Left lobe of liver (tissue), 2 donors: ENCODE results near the gene ZSWIM8. TPM values are rescaled to one million over a fixed set of nuclear protein-coding genes. Genes with fewer than 3 reads are reported as not detected.
A peak's percentile ranks its signal among the peaks of the same experiment; 100 is the strongest.
"Not testable (repeated sequence)": the region's sequence is repeated elsewhere in the genome, so short reads cannot be mapped to it uniquely, and the experiment has no call there.

Source experiments
- ATAC-seq: fragments of 200-7000 bp; cut with Tn5 transposase; one replicate; pipeline ENCODE4 v1.9.1; 2020; ENCODE audit warnings: mild to moderate bottlenecking, moderate library complexity
- DNase-seq: peaks from one replicate; pipeline ENCODE4 v3.0.0-alpha.2; 2020; ENCODE audit warnings: low spot score
- total RNA-seq: library from RNA; stranded (reverse); gene quantifications from one replicate; pipeline ENCODE4 v1.2.1, GENCODE V29; 2021
- donor health status: DM: no; HTN: no; CAD: no; lungs with moderate emphysema.
- donor health status: DM: no; HTN: yes; CAD: no.

Gene ZSWIM8, protein sequence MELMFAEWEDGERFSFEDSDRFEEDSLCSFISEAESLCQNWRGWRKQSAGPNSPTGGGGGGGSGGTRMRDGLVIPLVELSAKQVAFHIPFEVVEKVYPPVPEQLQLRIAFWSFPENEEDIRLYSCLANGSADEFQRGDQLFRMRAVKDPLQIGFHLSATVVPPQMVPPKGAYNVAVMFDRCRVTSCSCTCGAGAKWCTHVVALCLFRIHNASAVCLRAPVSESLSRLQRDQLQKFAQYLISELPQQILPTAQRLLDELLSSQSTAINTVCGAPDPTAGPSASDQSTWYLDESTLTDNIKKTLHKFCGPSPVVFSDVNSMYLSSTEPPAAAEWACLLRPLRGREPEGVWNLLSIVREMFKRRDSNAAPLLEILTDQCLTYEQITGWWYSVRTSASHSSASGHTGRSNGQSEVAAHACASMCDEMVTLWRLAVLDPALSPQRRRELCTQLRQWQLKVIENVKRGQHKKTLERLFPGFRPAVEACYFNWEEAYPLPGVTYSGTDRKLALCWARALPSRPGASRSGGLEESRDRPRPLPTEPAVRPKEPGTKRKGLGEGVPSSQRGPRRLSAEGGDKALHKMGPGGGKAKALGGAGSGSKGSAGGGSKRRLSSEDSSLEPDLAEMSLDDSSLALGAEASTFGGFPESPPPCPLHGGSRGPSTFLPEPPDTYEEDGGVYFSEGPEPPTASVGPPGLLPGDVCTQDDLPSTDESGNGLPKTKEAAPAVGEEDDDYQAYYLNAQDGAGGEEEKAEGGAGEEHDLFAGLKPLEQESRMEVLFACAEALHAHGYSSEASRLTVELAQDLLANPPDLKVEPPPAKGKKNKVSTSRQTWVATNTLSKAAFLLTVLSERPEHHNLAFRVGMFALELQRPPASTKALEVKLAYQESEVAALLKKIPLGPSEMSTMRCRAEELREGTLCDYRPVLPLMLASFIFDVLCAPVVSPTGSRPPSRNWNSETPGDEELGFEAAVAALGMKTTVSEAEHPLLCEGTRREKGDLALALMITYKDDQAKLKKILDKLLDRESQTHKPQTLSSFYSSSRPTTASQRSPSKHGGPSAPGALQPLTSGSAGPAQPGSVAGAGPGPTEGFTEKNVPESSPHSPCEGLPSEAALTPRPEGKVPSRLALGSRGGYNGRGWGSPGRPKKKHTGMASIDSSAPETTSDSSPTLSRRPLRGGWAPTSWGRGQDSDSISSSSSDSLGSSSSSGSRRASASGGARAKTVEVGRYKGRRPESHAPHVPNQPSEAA (N-terminal part only)
- 101 TPM for total RNA-seq

DNA sequence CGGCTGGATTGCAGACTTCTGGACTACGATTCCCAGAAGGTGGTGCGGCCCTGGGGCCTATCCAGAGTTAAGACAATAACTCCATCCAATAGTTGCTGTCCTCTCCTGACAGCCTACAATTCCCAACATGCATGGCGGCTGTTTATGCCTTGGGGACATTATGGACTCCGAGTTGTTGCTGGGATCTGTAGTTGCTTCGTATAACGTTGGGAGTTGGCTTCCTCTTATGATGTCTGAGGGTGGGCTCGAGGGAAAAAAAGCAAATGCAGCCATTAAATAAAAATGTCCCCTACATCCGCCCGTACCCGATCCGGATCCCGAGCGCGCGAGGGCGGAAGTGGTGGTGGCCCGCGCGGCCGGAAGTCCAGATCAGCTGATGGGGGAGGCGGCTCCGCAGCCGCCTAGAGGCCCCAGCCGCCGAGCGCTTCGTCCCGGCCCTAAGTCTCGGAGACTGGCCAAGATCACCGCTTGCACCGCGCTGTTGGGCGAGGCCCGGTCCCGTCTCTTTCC, at the start of gene ZSWIM8:
Gene ZSWIM8 (plus strand): TSS at position 396 of the 510 bp plus-strand sequence. CDS start 273 bp downstream, outside the sequence.
- peak; percentile 88 for DNase-seq
- peak; percentile 81 for ATAC-seq

DNA sequence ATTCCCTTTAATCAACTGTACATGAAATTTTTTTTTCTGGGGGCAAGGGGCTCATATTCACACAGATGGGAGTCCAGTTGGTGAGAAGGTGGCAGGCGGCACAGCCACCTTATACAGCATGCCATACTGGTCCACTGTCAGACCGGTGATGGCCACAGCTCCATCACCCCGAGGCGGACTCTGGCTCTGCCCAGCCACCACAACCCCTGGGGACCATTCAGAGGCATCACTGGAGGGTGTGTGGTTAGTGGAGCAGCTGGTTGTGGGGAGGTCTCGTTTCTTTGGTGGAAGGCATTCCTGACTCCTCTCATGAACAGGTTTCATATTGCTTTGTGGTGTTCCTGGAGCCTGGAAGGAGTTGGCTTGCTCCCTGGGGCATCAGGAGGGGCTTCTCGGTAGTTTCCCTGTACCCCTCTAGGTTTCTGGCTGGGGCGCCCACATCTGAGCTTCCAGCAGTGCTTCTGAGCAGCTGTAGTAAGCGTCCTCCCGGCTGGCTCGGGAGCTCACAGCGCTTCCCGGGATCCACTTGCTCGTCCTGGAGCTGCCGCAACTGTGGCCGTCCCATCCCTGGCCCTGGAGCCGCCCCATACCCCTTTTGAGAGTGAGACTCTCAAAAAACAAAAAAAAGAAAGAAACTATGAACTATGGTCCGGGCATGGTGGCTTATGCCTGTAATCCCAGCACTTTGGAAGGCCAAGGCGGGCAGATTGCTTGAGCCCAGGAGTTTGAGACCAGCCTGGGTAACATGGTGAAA, 44.7 kb upstream of the ZSWIM8 start:
- DNase-seq: not testable (repeated sequence)

DNA sequence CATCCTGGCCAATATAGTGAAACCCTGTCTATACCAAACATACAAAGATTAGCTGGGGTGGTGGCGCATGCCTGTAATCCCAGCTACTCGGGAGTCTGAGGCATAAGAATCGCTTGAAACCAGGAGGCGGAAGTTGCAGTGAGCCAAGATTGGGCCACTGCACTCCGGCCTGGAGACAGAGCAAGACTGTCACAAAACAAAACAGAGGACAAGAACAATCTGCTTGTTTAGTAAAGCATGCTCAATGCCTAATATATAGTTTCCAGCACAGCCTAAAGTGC, 43.0 kb upstream of the ZSWIM8 start:
- ATAC-seq: no peak
- peak; percentile 32 for DNase-seq

More for the DNA sequence above, 44.7 kb upstream of the ZSWIM8 start:
- ATAC-seq: not testable (repeated sequence)

DNA sequence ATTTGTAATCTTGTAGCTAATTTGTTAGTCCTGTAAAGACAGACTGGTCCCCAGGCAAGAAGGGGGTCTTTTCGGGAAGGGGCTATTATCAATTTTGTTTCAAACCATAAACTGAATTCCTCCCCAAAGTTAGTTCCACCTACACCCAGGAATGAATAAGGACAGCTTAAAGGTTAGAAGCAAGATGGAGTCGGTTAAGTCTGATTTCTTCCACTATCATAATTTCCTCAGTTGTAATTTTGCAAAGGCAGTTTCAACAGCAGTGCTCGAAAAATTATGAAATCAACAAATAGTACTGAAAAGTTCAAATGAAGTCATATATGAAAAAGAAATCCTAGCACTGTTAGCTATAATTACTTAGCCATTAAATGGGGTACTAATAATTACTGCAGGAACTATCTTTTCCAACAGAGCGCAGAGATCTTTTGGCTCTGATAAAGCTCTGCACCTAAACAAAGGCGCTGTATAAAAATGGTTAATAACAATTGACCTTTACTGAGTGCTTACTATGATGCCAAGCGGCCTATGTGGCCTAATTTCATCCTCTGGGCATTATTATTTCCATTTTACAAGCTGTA, 42.0 kb upstream of the ZSWIM8 start:
- ATAC-seq: no peak
- no peak for DNase-seq

DNA sequence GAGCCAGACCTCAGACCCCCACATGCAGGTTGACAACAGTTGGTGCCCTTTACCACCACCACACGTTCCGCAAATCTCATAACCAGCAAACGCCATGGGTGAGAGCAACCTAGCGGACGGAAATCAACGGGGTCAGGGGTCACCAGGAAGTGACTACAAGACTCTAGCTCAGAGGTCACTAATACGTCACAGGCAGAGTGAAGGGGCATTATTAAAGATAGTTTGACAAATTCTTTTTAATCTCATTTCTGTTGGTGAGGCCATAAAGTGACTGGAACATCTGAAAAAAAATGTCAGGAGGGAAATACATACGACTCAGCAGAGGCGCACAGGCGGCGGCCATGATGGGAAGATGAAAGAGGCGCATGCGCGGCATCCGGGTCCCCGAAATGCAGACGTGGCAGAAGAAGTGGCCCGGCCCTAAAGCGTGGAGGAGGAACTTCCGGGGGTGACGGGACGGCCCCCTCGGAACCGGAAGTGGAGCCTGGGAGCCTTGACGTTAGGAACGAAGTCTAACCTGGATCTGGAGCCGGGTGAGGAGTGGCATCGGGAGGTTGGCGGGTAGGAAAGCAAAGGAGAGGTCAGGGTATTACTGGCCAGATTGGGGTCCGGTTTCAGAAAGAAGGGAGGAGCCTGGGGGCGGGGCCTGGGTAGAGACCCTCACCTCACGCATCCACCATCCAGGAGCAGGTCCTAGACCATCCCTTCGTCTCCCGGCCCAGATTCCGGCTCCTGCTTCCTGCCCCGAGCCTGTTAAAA, 41.3 kb upstream of the ZSWIM8 start, which contains the start of gene SEC24C:
Gene SEC24C (plus strand): TSS at position 468 of the 759 bp plus-strand sequence. CDS start 2,461 bp downstream, outside the sequence.
- peak; percentile 94 for ATAC-seq
- peak; percentile 97 for DNase-seq

DNA sequence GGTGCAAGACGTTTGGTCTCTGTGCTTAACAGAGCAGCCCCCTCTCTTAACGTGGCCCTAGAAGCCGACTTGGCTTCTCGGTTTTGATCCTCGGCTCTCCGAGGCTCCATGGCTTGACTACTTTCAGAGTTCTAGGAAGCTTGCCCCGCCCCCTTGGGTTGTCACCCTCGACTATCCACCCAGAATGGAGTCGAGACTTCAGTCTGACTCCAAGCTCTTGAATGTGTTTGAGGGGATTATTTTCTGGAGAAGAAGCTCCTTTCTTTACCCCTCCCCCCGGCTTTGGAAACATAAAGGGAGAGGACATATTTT, 40.8 kb upstream of the ZSWIM8 start:
- ATAC-seq (peak; percentile 51), DNase-seq (no peak)

DNA sequence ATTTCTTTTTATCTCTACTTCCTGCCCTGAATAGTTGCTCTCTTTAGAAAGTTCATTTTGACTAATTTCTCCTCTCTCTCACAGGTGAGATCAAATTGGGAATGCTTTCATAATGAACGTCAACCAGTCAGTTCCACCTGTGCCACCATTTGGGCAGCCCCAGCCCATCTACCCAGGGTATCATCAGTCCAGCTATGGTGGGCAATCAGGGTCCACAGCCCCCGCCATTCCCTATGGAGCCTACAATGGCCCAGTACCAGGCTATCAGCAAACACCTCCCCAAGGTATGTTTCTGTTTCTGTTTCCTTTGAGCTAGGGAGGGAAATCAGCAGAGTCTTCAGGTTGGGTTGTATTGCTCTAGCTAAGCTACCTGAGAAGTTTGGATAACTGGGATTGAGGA, 38.7 kb upstream of the ZSWIM8 start:
- DNase-seq (peak; percentile 27), ATAC-seq (no peak)

DNA sequence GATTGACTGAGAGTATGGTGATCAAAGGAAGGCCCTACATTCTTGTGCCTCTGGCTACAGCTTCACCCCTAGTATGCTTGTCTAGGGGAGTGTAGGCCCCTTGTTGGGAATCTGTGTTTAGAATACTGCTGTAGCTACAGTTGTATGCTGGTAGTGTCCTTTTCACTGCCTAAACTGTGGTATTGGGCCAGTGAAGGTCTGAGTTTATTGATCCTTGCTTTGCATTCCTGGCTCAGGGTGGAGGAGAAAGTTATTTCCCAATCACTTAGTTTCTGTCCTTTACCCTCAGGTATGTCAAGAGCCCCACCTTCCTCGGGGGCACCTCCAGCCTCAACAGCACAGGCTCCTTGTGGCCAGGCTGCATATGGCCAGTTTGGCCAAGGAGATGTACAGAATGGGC, 34.6 kb upstream of the ZSWIM8 start:
- DNase-seq (no peak), ATAC-seq (peak; percentile 91)

DNA sequence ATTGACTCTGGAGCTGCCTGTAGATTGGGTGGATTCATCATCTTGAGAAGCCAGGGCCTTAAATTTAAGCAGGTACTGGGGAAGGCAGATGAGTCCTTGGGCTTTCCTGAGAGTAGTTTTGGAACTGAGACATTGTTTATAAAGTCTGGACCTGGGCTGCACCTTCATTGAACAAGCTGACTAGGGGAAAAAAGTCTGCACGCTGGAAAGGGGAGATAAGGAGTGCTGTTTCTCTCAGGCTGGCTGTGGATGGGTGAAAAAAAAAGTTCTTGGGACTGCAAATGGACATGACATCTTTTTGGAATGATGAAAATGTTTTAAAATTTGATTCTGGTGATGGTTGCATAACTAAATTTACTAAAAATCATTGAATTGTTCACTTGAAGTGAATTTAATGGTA, 29.2 kb upstream of the ZSWIM8 start:
- DNase-seq (no peak), ATAC-seq (no peak)

DNA sequence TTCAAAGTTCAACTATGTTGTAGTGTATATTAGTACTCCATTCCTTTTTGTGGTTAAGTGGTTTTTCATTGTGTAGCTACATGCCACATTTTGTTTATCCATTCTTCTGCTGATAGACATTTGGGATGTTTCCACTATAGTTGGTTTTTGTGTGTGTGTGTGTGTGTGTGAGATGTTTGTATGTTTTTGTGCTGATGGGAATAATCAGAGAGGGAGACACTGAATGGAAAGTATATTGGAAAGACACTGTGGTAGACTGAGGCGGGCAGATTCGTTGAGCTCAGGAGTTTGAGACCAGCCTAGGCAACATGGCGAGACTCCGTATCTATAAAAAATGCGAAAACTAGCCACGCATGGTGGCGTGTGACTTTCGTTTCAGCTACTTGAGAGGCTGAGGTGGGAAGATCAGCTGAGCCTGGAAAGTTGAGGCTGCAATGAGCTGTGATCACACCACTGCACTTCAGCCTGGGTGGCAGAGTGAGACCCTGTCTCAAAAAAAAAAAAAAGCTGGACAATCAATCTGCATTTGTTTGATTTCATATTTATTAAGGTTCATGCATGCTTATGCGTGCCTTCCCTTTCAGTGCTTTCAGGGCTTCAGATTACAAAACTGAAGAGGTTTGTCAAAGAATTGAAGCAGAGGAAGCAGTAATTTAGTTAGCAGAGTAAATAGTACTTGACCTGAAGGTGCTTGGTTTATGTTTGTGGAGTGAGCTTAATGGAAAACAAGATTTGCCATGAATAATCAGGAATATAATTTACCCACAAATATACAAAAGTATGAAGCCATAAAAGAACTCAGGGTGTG, 26.5 kb upstream of the ZSWIM8 start:
- no peak for ATAC-seq

DNA sequence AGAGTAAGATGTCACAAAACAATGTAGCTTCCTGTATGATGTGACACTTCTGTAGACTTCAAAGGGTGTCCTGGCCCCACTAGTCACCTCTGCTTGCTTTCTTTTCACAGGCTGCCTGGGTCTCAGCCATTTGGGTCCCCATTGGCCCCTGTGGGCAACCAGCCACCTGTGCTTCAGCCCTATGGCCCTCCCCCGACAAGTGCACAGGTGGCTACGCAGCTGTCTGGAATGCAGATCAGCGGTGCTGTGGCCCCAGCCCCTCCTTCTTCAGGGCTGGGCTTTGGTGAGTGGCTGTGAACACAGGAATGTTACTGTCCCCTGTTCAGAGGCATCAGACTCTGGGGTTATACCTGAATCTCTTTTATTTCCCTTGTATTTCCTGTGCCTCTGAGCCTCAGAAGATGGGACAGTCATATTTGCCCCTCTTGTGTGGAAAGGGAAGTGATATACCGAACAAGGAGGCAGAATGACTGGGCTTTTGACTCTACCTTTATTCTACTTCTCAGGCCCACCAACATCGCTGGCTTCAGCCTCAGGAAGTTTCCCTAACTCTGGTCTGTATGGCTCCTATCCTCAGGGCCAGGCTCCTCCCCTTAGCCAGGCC, 25.8 kb upstream of the ZSWIM8 start:
- ATAC-seq (peak; percentile 23), DNase-seq (no peak)

More for the DNA sequence above, 26.5 kb upstream of the ZSWIM8 start:
- DNase-seq: no peak

DNA sequence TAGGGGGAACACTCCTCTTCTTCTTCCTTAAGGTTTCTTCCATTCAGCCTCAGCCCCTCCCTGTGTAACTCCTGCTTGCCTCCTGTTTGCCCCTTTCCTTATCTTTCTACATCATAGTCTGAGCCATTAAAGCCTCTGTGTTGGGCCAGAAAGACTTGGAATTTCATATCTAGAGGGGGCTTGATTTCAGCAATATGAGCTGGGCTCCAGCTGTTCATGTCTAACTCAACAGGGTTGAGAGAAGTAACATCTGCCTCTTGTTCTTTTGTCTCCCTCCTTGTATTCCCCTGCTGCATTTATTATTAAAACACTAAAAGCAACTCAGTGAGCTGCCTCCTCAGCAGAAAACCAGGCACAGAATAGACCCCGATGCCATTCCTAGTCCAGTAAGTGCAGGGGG, 23.6 kb upstream of the ZSWIM8 start:
- DNase-seq: no peak
- no peak for ATAC-seq

DNA sequence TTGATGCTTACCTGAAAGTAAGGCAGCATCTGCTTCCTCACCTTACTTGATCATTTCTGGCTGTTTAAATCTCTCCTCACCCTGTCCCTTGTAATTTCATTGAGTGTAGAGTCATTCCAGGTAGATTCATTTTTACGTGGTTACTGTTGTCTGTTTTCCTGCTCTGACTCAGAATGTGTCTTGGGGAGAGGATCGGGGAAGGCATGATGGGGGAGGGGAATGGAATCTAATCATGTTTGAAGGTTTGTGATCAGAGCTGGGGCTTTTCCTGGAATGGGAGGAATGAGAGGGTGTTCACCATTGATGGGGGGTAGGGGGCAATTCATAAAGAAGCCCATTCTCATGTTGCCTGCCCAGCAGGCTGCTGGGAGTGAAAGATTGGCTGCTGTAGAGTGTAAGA, 22.5 kb upstream of the ZSWIM8 start:
- DNase-seq (no peak), ATAC-seq (no peak)

DNA sequence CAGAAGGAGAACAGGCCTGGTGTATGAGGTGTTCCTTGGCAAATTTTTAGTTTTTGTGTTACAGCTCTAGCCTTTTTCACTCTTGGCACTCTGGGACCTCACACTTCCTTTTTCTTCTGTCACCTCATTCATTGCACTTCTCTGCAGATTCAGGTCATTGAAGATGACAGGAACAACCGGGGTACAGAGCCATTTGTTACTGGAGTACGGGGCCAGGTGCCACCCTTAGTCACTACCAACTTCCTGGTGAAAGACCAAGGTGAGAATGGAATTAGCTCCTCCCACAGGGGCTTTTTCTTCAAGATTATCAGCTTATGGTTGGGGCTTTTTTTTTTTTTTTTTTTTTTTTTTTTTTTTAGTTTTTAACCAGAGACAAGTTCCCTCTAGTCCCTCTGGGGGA, 22.1 kb upstream of the ZSWIM8 start:
- DNase-seq (no peak), ATAC-seq (no peak)

DNA sequence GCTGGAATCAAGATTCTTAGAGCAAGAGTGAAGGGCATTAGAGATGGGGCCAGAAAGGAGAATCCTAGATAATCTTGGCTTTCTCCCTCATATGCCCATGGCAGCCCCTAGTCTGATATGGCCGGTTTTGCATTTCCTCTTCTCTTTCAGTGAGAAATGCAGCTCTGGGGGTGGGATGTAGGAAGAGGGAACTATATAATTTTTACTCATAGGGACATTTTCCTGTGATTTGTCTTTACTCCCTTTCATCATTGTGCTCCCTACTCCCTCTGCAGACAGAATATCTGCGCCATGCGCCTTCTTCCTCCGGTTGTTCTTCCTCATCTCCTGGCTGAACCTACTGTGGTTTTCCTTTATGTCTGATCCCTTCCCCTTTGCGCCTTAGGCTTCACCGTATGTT, 20.3 kb upstream of the ZSWIM8 start:
- ATAC-seq: no peak
- no peak for DNase-seq

DNA sequence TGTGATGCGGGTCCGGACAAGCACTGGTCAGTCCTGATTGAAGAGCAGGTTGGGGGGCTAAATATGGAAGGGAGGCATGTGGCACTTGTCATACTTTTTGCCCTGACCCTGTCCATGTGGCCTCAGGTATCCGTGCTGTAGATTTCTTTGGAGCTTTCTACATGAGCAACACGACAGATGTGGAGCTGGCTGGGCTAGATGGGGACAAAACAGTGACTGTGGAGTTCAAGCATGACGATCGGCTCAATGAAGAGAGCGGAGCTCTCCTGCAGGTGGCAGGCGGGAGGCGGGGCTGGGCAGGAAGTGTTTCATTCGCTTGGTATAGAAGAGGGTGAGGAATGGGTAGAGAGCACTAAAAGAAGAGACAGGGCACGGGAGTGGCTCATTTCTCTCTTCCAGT, 16.5 kb upstream of the ZSWIM8 start:
- ATAC-seq (no peak), DNase-seq (no peak)

DNA sequence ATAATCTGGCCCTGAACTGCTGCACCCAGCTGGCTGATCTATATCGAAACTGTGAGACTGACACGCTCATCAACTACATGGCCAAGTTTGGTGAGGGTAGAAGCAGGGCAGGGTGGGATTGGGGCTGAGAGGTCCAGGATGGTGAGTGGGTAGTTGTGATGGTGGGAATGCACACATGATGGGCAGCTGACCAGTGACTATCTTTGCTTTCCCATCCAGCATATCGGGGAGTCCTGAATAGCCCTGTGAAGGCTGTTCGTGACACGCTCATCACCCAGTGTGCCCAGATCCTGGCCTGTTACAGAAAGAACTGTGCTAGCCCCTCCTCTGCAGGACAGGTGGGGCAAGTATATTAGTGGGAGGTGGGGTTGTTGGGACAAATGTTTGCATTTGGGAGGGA, 16.0 kb upstream of the ZSWIM8 start:
- DNase-seq: no peak
- no peak for ATAC-seq

DNA sequence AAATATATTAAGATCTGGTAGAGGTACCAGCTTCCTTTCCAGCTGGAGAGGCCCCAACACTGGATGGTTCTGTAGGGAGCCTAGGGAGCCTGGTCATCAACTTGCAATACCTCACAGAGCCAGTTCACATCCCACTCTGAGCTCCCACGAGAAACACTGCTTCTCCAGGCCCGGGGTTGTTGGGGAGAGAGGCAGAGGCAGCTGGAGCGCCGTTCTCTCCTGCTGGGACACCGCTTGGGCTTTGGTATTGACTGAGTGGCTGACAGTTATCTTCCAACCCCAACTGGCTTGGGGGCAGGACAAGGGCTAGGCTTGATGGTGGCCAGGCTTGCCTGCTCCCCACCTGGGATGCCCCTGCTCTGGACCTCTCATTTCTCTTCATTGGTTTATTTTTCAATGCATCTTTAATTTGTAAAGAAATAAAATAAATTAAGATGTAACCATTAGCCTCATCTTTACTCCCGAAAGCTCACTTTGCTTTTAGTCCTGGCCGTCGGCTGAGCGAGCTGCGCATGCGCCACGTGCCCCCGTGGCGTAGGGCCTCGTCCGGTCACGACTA, 13.6 kb upstream of the ZSWIM8 start:
- no peak for DNase-seq
- peak; percentile 7 for ATAC-seq
